ENCODE data around the gene TMOD4. TPM values are rescaled to one million over a fixed set of nuclear protein-coding genes. Genes with fewer than 3 reads are reported as not detected.
"Not testable (repeated sequence)": the region's sequence is repeated elsewhere in the genome, so short reads cannot be mapped to it uniquely, and the experiment has no call there.

TMOD4 gene
- total RNA-seq, 1 experiment from 2014 or later = not detected

DNA sequence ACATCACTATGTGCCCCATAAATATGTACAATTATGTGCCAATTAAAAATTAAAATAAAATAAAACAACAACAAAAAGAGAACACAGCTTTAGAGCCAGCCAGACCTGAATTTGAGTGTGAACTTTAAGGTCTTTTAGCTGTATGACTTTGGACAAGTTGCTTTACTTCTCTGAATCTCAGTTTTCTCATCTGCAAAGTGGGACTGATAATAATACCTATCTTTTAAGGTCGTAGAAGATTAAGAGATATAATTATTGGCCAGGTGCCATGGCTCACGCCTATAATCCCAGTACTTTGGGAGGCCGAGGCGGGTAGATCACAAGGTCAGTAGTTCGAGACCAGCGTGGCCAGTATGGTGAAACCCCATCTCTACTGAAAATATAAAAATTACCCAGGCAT lies 17.5 kb upstream of the TMOD4 start:
- Histone ChIP-seq H3K4me3 (no peak overlapping the region), H3K36me3 (ENCODE audit: low read depth) (no peaks in the 10 kb centered on the region), H4K20me1 (ENCODE audit: insufficient read depth) (no peaks in the 10 kb centered on the region), H3K27me3 (ENCODE audit: insufficient read depth, low read depth) (no peaks in the 10 kb centered on the region), H2AFZ (no peak overlapping the region), H3F3A (ENCODE audit: insufficient read depth, low read depth) (peaks cover 59% of the 10 kb centered on the region), H3K9me3 (ENCODE audit: insufficient read depth, low read depth) (no peaks in the 10 kb centered on the region), H3K79me2 (ENCODE audit: low read depth) (peaks cover 26% of the 10 kb centered on the region), H3K4me1 (replicated peaks; ENCODE audit: insufficient read depth) (peaks cover 32% of the 10 kb centered on the region), H3K27ac (no peak overlapping the region), H3K4me2 (no peak overlapping the region), H3K9me2 (ENCODE audit: insufficient read depth) (no peaks in the 10 kb centered on the region)
- BruUV-seq (replicated peaks) = no TSS peak
- intact Hi-C loops (cut with micrococcal nuclease; ENCODE audit: unreplicated experiment) = loop anchor here (10.0 kb wide), 2 partner anchors 351 to 841 kb away; partner anchors contain the start of genes S100A11 and TUFT1
- DNase-seq = no peak
- ChIA-PET CTCF (no interaction called here), POLR2A (ENCODE audit: unreplicated experiment) (no interaction called here)
- TF ChIP-seq, protein P1, sequence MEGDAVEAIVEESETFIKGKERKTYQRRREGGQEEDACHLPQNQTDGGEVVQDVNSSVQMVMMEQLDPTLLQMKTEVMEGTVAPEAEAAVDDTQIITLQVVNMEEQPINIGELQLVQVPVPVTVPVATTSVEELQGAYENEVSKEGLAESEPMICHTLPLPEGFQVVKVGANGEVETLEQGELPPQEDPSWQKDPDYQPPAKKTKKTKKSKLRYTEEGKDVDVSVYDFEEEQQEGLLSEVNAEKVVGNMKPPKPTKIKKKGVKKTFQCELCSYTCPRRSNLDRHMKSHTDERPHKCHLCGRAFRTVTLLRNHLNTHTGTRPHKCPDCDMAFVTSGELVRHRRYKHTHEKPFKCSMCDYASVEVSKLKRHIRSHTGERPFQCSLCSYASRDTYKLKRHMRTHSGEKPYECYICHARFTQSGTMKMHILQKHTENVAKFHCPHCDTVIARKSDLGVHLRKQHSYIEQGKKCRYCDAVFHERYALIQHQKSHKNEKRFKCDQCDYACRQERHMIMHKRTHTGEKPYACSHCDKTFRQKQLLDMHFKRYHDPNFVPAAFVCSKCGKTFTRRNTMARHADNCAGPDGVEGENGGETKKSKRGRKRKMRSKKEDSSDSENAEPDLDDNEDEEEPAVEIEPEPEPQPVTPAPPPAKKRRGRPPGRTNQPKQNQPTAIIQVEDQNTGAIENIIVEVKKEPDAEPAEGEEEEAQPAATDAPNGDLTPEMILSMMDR (conservative IDR thresholded peaks at IDR 0.05) = no peak
- no peak for TF ChIP-seq EZH2 (IDR thresholded peaks at IDR 0.05; ENCODE audit: low read depth)

DNA sequence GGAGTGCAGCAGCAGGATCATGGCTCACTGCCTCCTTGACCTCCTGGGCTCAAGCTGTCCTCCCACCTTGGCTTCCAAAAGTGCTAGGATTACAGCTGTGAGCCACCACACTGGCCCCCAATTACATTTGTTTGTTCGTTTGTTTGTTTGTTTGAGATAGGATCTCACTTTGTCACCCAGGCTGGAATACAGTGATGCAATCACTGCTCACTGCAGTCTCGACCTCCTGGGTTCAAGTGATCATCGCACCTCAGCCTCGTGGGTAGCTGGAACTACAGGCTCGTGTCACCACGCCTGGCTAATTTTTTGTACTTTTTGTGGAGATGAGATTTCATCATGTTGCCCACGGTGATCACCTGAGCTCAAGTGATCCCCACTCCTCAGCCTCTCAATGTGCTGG lies 16.3 kb upstream of the TMOD4 start:
- POLR2A ChIA-PET (ENCODE audit: unreplicated experiment) = no interaction called here

DNA sequence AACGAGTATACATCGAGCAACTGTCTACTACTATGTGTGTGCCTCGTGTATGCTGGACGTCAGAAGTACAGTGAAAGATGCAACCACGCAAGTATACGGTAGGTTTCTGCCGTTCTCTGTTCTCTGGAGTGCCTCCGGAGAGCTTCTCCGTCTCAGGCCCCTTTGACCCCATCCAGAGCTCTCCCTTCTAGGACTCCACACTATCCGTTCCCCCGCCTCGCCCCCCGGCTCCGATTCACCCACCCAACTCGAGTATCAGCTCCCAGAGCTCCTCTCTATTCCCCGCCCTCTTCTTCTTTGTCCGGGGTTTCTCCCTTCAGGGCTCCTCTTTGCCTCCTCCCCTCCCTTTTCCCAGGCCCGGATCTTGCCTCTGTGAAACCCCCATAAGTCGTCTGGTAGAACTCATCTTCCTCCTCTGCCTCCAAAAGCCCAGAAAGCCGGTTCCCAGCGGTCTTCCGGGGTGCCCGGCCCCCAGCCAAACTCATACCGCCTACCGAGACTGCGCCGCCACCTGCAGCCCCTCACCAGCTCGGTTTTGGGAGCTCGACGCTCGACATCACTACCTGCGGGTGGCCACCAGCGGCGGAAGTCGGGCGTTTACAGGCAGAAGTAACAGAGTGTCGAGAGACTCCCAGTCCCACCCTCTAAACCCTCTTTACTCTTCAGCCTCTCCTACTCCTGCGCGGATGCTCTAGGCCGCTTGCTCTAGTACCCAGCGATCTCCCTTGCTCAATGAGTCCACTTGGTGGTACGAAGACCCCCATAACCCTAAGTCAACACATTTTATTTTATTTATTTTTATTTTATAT lies 14.1 kb upstream of the TMOD4 start, which contains the start of gene VPS72:
Gene VPS72, minus strand, starts transcription at position 561 of the 809 bp plus-strand sequence. Its CDS starts 76 bp downstream, at position 485.
- peak; percentile 80 for DNase-seq
- no peaks in the 10 kb centered on the region for H4K20me1 ChIP-seq (ENCODE audit: insufficient read depth)
- H3K9me3 ChIP-seq (ENCODE audit: insufficient read depth, low read depth) = no peaks in the 10 kb centered on the region
- ChIA-PET POLR2A (ENCODE audit: unreplicated experiment) (interaction anchor here (0.6 to 1.3 kb wide), 5 partner anchors 14 to 622 kb away, joined by 3 to 10 read pairs (median 6); no protein-coding TSS in a partner anchor), CTCF (interaction anchor here (0.6 to 1.0 kb wide), 5 partner anchors 62 to 650 kb away, joined by 3 to 4 read pairs (median 3); partner anchors contain the start of gene C2CD4D)
- no peaks in the 10 kb centered on the region for H3K9me2 ChIP-seq (ENCODE audit: insufficient read depth)
- peaks cover 33% of the 10 kb centered on the region for H3F3A ChIP-seq (ENCODE audit: insufficient read depth, low read depth)
- peaks cover 26% of the 10 kb centered on the region for H3K4me1 ChIP-seq (replicated peaks; ENCODE audit: insufficient read depth)
- peak within 1 kb of the TSS; percentile 83 for H3K4me2 ChIP-seq
- TF ChIP-seq EZH2 (IDR thresholded peaks at IDR 0.05; ENCODE audit: low read depth) = no peak
- TF ChIP-seq, protein P1 (conservative IDR thresholded peaks at IDR 0.05) = no peak; the same call in 1 of the 2 replicates
- H3K36me3 ChIP-seq (ENCODE audit: low read depth) = peaks cover 8% of the 10 kb centered on the region; the same call in 1 of the 2 replicates
- no TSS peak for BruUV-seq (replicated peaks)
- H3K4me3 ChIP-seq = peak within 1 kb of the TSS; percentile 71
- H2AFZ ChIP-seq = peak within 1 kb of the TSS; percentile 75
- H3K27ac ChIP-seq = peak within 1 kb of the TSS; percentile 72
- H3K27me3 ChIP-seq (ENCODE audit: insufficient read depth, low read depth) = no peaks in the 10 kb centered on the region
- H3K79me2 ChIP-seq (ENCODE audit: low read depth) = peaks cover 42% of the 10 kb centered on the region
- intact Hi-C loops (cut with micrococcal nuclease; ENCODE audit: unreplicated experiment) = loop anchor here (10.0 kb wide), 2 partner anchors 355 to 845 kb away; partner anchors contain the start of genes S100A11 and TUFT1

More for the DNA sequence above, 16.3 kb upstream of the TMOD4 start:
- Histone ChIP-seq H3K4me1 (replicated peaks; ENCODE audit: insufficient read depth) (peaks cover 30% of the 10 kb centered on the region), H3K27ac (no peak overlapping the region), H3K4me3 (no peak overlapping the region), H3K27me3 (ENCODE audit: insufficient read depth, low read depth) (no peaks in the 10 kb centered on the region), H3K9me3 (ENCODE audit: insufficient read depth, low read depth) (no peaks in the 10 kb centered on the region), H4K20me1 (ENCODE audit: insufficient read depth) (no peaks in the 10 kb centered on the region), H3K36me3 (ENCODE audit: low read depth) (no peaks in the 10 kb centered on the region), H3K79me2 (ENCODE audit: low read depth) (peaks cover 39% of the 10 kb centered on the region), H3F3A (ENCODE audit: insufficient read depth, low read depth) (peaks cover 47% of the 10 kb centered on the region), H3K4me2 (no peak overlapping the region), H2AFZ (no peak overlapping the region), H3K9me2 (ENCODE audit: insufficient read depth) (no peaks in the 10 kb centered on the region)
- CTCF ChIA-PET = interaction anchor here (0.7 kb wide), 1 partner anchor 24 kb away, joined by 3 read pairs; no protein-coding TSS in a partner anchor
- DNase-seq = no peak
- no TSS peak for BruUV-seq (replicated peaks)
- TF ChIP-seq, protein P1 (conservative IDR thresholded peaks at IDR 0.05) = no peak
- TF ChIP-seq EZH2 (IDR thresholded peaks at IDR 0.05; ENCODE audit: low read depth) = no peak
- intact Hi-C loops (cut with micrococcal nuclease; ENCODE audit: unreplicated experiment) = loop anchor here (10.0 kb wide), 2 partner anchors 353 to 843 kb away; partner anchors contain the start of genes S100A11 and TUFT1

GRCh38 chr1:151188667-151189066 lies 12.9 kb upstream of the TMOD4 start:
- BruUV-seq (replicated peaks); POLR2A ChIA-PET (ENCODE audit: unreplicated experiment); H3K27ac ChIP-seq; H3K9me3 ChIP-seq (ENCODE audit: insufficient read depth, low read depth); DNase-seq; intact Hi-C loops (cut with micrococcal nuclease; ENCODE audit: unreplicated experiment); H2AFZ ChIP-seq; H3K27me3 ChIP-seq (ENCODE audit: insufficient read depth, low read depth); H4K20me1 ChIP-seq (ENCODE audit: insufficient read depth); H3K9me2 ChIP-seq (ENCODE audit: insufficient read depth): not testable (repeated sequence)
- peak overlapping the region; percentile 71 for H3K4me3 ChIP-seq
- H3K79me2 ChIP-seq (ENCODE audit: low read depth) = peaks cover 32% of the 10 kb centered on the region
- CTCF ChIA-PET = interaction anchor here (0.6 to 0.7 kb wide), 2 partner anchors 70 to 111 kb away, joined by 3 to 4 read pairs; no protein-coding TSS in a partner anchor
- H3K36me3 ChIP-seq (ENCODE audit: low read depth) = peaks cover 15% of the 10 kb centered on the region; the same call in 1 of the 2 replicates
- H3F3A ChIP-seq (ENCODE audit: insufficient read depth, low read depth) = peaks cover 21% of the 10 kb centered on the region
- H3K4me1 ChIP-seq (replicated peaks; ENCODE audit: insufficient read depth) = peaks cover 16% of the 10 kb centered on the region
- peak overlapping the region; percentile 83 for H3K4me2 ChIP-seq

All from PC-9 (cell line).